ENCODE measurements around the gene GPR146. TPM values are rescaled to one million over a fixed set of nuclear protein-coding genes. Genes with fewer than 3 reads are reported as not detected.

Gene GPR146
- total RNA-seq, 4 donors from 2014 or later: 26.9 to 61.7 (median 39.0) TPM

DNA sequence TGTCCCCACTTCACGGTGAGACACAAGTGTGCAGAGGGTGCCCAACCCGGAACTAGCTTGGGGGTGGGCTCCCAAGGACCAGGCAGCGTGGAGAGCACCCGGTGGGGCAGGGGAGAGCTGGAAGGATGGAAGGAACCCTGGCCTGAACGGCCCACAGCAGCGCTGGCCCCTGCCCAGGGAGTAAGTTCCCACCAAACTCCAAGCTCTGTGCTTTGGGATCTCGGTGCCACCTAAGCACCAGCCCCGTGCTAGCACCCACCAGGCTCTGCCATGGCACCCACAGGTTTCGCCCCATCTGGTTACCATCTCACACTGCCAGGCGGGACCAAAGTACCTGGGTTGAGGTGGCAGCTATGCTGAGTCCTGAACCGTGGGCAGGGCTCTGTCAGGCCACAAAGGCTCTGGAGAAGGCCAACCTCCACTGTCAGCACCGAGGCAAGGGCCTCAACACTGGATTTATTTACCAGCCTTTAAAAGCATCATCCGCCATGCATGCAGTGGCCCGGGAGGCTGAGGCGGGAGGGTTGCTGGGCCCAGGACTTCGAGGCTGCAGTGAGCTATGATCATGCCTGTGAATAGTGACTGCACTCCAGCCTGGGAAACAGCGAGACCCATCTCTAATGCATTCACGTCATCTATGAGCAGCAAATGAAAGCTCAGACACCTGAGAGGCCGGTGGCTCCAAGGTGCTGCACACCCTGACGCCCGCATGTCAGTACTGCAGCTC, 59.6 kb downstream of the GPR146 start:
- DNase-seq (ENCODE audit: low spot score in 2 of 2): no peak
- H3K4me3 ChIP-seq (ENCODE audit: low read depth, poor library complexity, severe bottlenecking): no peak overlapping the region
- TF ChIP-seq, protein P1, sequence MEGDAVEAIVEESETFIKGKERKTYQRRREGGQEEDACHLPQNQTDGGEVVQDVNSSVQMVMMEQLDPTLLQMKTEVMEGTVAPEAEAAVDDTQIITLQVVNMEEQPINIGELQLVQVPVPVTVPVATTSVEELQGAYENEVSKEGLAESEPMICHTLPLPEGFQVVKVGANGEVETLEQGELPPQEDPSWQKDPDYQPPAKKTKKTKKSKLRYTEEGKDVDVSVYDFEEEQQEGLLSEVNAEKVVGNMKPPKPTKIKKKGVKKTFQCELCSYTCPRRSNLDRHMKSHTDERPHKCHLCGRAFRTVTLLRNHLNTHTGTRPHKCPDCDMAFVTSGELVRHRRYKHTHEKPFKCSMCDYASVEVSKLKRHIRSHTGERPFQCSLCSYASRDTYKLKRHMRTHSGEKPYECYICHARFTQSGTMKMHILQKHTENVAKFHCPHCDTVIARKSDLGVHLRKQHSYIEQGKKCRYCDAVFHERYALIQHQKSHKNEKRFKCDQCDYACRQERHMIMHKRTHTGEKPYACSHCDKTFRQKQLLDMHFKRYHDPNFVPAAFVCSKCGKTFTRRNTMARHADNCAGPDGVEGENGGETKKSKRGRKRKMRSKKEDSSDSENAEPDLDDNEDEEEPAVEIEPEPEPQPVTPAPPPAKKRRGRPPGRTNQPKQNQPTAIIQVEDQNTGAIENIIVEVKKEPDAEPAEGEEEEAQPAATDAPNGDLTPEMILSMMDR (IDR thresholded peaks at IDR 0.05): no peak
- TF ChIP-seq POLR2A (IDR thresholded peaks at IDR 0.05): no peak
- 88 to 92% methylated on average over 14 to 21 of the region's 21 CpGs for WGBS, 2 donors
- intact Hi-C loops (cut with DNase I; ENCODE audit: low total_unique reads): no loop called here

DNA sequence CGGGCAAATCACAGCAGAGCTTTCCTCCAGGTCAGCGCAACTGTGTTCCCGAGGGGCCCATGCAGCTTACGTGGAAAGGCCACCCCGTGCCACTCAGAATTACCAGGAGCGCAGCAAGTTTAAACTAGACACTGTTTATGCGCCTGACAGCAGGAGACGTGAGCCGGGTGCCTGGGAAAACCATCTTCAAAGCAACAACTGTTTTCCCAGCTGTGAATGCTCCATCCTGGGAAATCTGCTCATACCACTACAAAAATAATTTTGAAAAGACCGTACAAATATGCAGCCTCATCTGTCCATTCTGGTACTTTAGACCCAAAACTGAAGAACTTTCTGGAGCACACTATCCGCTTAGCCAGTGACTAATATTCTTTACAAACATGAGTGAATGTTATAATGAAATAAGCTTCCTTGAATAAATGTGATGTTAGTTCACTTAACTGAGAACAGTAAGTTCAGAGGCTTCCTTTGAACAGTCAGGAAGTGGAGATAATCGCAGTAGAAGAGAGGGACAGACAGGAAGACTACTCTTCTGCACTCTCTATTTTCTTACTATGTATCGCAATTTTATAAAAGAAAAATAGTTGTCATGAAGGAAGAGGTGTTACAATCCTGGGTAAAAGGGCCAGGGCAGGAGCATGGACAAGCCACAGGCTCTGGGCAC, 60.3 kb downstream of the GPR146 start:
- H3K4me3 ChIP-seq (ENCODE audit: low read depth, poor library complexity, severe bottlenecking): no peak overlapping the region
- TF ChIP-seq POLR2A (IDR thresholded peaks at IDR 0.05): no peak
- TF ChIP-seq, protein P1 (IDR thresholded peaks at IDR 0.05): no peak
- intact Hi-C loops (cut with DNase I; ENCODE audit: low total_unique reads): no loop called here
- DNase-seq (ENCODE audit: low spot score in 2 of 2): no peak
- 87 to 90% methylated on average over 13 of the region's 13 CpGs for WGBS, 2 donors

DNA sequence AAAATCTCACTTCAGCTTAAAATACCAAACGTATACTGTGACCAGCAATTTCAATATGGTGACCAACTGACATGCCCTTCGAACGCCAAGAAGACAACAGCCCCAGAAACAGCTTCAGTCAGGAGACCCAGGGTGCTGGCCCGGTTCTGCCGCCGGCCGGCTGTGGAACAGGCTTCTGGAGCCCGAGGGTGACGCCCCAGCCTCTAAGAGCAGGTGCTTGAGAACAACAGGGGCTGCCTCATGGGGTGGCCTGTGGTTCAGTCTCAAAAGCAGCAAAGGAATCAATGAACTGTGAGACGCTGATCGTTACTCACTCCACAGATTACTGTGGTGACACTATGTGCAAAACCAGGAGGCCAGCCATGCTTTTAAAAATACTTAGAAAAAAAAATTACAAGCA, 60.8 kb downstream of the GPR146 start:
- TF ChIP-seq, protein P1 (IDR thresholded peaks at IDR 0.05): no peak
- no peak for TF ChIP-seq POLR2A (IDR thresholded peaks at IDR 0.05)
- no peak overlapping the region for H3K4me3 ChIP-seq (ENCODE audit: low read depth, poor library complexity, severe bottlenecking)
- intact Hi-C loops (cut with DNase I; ENCODE audit: low total_unique reads): no loop called here
- WGBS, 2 donors: 90 to 96% methylated on average over 11 of the region's 11 CpGs
- no peak for DNase-seq (ENCODE audit: low spot score in 2 of 2)

DNA sequence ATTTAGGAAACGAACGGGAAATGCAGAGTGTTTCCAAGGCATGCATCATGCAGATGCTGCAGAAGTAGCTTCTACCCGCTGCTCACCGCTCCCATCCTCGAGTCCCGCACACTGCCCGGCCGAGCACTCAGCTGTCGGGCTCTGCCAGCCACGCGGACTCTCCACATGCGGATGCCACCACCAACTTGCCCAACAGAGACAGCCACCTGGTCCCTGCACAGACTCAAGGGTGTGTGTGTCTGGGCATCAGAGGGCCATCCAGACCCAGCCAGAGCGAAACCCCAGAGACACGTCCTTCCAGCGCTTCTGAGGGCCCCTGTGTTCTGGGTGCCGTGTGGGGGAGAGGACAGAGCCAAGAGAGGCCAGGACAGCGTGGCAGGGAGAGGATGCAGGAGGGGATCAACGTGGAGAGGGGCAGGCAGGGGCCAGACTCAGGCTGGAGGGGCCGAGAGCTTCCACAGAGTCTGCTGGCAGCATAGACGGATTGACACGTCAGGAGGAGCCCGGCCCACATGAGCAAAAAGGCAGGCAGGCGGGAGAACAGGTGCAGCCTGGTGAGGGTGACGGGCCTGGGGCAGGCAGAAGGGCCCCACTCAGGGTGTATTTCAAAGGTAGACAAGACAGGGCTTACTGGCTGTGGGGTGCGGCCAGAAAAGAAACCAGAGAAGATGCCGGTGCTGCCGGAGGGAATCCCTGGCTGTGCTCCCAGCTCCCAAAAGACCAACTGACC, 61.9 kb downstream of the GPR146 start:
- DNase-seq (ENCODE audit: low spot score in 2 of 2): no peak
- no peak for TF ChIP-seq POLR2A (IDR thresholded peaks at IDR 0.05)
- TF ChIP-seq, protein P1 (IDR thresholded peaks at IDR 0.05): no peak
- no peak overlapping the region for H3K4me3 ChIP-seq (ENCODE audit: low read depth, poor library complexity, severe bottlenecking)
- intact Hi-C loops (cut with DNase I; ENCODE audit: low total_unique reads): no loop called here
- 84 to 89% methylated on average over 27 of the region's 27 CpGs for WGBS, 2 donors

DNA sequence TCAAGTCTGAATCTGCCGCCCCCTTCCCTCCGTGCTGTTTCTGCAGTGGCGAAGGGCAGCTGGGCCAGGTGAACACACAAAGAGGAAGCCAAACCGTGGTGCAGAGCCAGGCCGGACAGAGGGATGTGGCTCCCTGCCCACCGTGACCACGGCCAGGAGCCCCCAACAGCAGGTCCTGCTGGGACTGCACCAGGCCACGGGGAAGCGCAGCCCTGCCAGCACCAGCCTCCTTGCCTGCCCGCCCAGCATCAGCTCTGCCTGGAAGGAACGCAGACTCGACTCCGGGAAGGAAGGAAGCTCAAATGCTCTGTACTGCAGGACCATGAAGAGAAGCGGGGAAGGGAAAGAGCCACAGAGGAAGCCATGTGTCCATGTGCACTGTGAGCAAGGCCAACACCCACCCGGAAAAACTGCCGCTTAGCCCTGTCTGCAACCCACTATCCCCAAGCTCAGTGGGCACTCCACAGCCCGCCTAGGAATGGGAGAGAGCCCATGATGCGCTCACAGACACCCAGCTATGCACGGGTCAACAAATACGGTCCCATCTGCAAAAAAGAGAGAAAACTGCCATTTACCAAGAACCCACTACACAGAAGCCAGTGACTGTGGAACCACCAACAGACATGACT, 62.6 kb downstream of the GPR146 start:
- no peak for DNase-seq (ENCODE audit: low spot score in 2 of 2)
- intact Hi-C loops (cut with DNase I; ENCODE audit: low total_unique reads): no loop called here
- 86% methylated on average over 20 of the region's 20 CpGs for WGBS, 2 donors
- TF ChIP-seq POLR2A (IDR thresholded peaks at IDR 0.05): no peak
- TF ChIP-seq, protein P1 (IDR thresholded peaks at IDR 0.05): no peak
- H3K4me3 ChIP-seq (ENCODE audit: low read depth, poor library complexity, severe bottlenecking): no peak overlapping the region

All from lower leg skin (tissue), 4 donors.